GM12878 (cell line): ENCODE results near the gene GP5. TPM values are rescaled to one million over a fixed set of nuclear protein-coding genes. Genes with fewer than 3 reads are reported as not detected.

Source experiments
- ATAC-seq: fragments of 200-7000 bp; cut with Tn5 transposase; 3 replicates; pipeline ENCODE4 v1.9.1; 2020; ENCODE audit warnings: mild to moderate bottlenecking, moderate library complexity
- BruUV-seq: library from RNA; stranded (reverse); fragments of 400-500 nt; replicated peaks from 2 replicates; lab custom pipeline; 2021; lab: Mats Ljungman, UMichigan
- CTCF ChIA-PET: fragments of 300-600 bp; sonication (Branson Sonifier 250); formaldehyde crosslinking; extraction: SDS; loops from one replicate; lab custom pipeline; 2021; ENCODE audit warnings: inconsistent platforms; lab: Yijun Ruan, JAX
- POLR2A ChIA-PET: fragments of 350-600 bp; formaldehyde crosslinking; extraction: SDS; loops from one replicate; lab custom pipeline; 2021; ENCODE audit warnings: inconsistent platforms; lab: Charles Lee
- RAD21 ChIA-PET: fragments of 300-600 bp; sonication (Branson Sonifier 250); formaldehyde crosslinking; loops from one replicate; lab custom pipeline; 2023; ENCODE audit warnings: antibody characterized with exemption; ENCODE audit not compliant: unreplicated experiment; lab: Charles Lee
- SMC1A ChIA-PET: fragments of 300-600 bp; sonication (Branson Sonifier 250); formaldehyde crosslinking; loops from one replicate; lab custom pipeline; 2023; ENCODE audit not compliant: unreplicated experiment, uncharacterized antibody; lab: Charles Lee
- DNase-seq: peaks from one replicate; pipeline ENCODE4 v3.0.0-alpha.2; 2011; ENCODE audit warnings: low read depth, low spot score
- FAIRE-seq: peaks from 3 replicates; lab custom pipeline; 2011; peaks lifted over from hg19 to GRCh38; lab: Jason Lieb, UNC
- H2AFZ ChIP-seq: 2 replicates; pipeline ENCODE4 v1.6.0; 2011; ENCODE audit warnings: low read depth, low read length, control low read depth; ENCODE audit not compliant: control insufficient read depth
- H3K27ac ChIP-seq: 2 replicates; pipeline ENCODE4 v1.5.1; 2011; ENCODE audit warnings: control low read depth; ENCODE audit not compliant: control insufficient read depth, insufficient read depth
- H3K27me3 ChIP-seq, 2 experiments: replicated peaks in 1 of 2; 2 replicates each; pipeline versions ENCODE4 v1.6.0 to v1.6.1; 2011; ENCODE audit warnings: low read length in 1 of 2; ENCODE audit not compliant: control insufficient read depth in 2 of 2, insufficient read depth in 2 of 2
- H3K36me3 ChIP-seq, 2 experiments: 2 replicates each; pipeline ENCODE4 v1.5.1; 2011; ENCODE audit warnings: low read length in 1 of 2; ENCODE audit not compliant: control insufficient read depth in 2 of 2, insufficient read depth in 2 of 2
- H3K4me1 ChIP-seq: 2 replicates; pipeline ENCODE4 v1.6.1; 2011; ENCODE audit warnings: mild to moderate bottlenecking, low read length, moderate library complexity, mixed read lengths; ENCODE audit not compliant: control insufficient read depth, insufficient read depth
- H3K4me2 ChIP-seq: 2 replicates; pipeline ENCODE4 v1.6.0; 2011; ENCODE audit warnings: control low read depth; ENCODE audit not compliant: control insufficient read depth, insufficient read depth
- H3K4me3 ChIP-seq: fragments of 200-600 bp; sonication (generic); 2 replicates; pipeline ENCODE4 v1.5.1; 2016
- H3K79me2 ChIP-seq: 2 replicates; pipeline ENCODE4 v1.6.0; 2011; ENCODE audit warnings: low read length; ENCODE audit not compliant: control insufficient read depth, insufficient read depth
- H3K9ac ChIP-seq: 2 replicates; pipeline ENCODE4 v1.8.0; 2011; ENCODE audit warnings: low read length, control low read depth, mixed read lengths; ENCODE audit not compliant: control insufficient read depth, insufficient read depth
- H3K9me3 ChIP-seq: replicated peaks from 3 replicates; pipeline ENCODE4 v1.5.1; 2011; ENCODE audit warnings: mild to moderate bottlenecking, low read length; ENCODE audit not compliant: control insufficient read depth, insufficient read depth
- H4K20me1 ChIP-seq: 2 replicates; pipeline ENCODE4 v1.6.0; 2011; ENCODE audit not compliant: control insufficient read depth, insufficient read depth
- FOXK2 ChIP-seq: fragments of 450-650 bp; IDR thresholded peaks from 2 replicates; pipeline ENCODE4 v1.6.1; 2017; ENCODE audit warnings: mild to moderate bottlenecking, moderate library complexity
- USF1 ChIP-seq: IDR thresholded peaks from 2 replicates; pipeline ENCODE4 v1.6.1; 2011; ENCODE audit warnings: borderline replicate concordance, low read depth, mild to moderate bottlenecking, moderate library complexity, mixed read lengths, low read length; ENCODE audit not compliant: insufficient read depth; ENCODE audit errors: extremely low read length
- ZNF24 ChIP-seq: fragments of 450-650 bp; IDR thresholded peaks from 2 replicates; pipeline ENCODE4 v1.6.1; 2017; ENCODE audit warnings: antibody characterized with exemption, mild to moderate bottlenecking
- ZNF687 ChIP-seq: fragments of 450-650 bp; IDR thresholded peaks from 2 replicates; pipeline ENCODE4 v1.6.1; 2017; ENCODE audit warnings: mild to moderate bottlenecking, moderate library complexity
- WGBS: methylation state at CpG from one replicate; pipeline ENCODE4 v1.1.6; 2016; ENCODE audit warnings: low lambda C conversion rate; ENCODE audit not compliant: insufficient replicate concordance, insufficient coverage; ENCODE audit errors: missing lambda C conversion rate; 5-methylcytosine and 5-hydroxymethylcytosine counted together
- in situ Hi-C: fragments of 300-500 bp; cut with MboI; formaldehyde crosslinking; loops from 9 replicates; pipeline ENCODE4 v1.14.3; 2018; ENCODE audit warnings: mixed read lengths
- intact Hi-C: fragments of 100-400 bp; cut with micrococcal nuclease; formaldehyde crosslinking; loops from one replicate; pipeline ENCODE4 v1.14.2; 2022; ENCODE audit not compliant: unreplicated experiment
- polyA plus RNA-seq, 11 experiments: library from polyadenylated mRNA; depleted of rRNA in 4 of 11; unstranded in 6 of 11; stranded (reverse) in 5 of 11; fragments of >200 nt; fragmentation: Nextera tagmentation in 4 of 11; fragmentation: Illumina TruSeq in 1 of 11; extraction: Ambion mirVana in 4 of 11; extraction: Trizol in 1 of 11; gene quantifications; 1 replicate in 1 of 11; 2 replicates in 10 of 11; pipeline versions ENCODE4 v1.2.1 to v1.2.3, GENCODE V29; 2011 to 2016; ENCODE audit warnings: inconsistent platforms in 2 of 11, missing spikeins in 2 of 11, low read depth in 1 of 11
- total RNA-seq, 4 experiments: library from RNA; depleted of rRNA in 3 of 4; stranded (reverse); fragments of >200 nt in 3 of 4; fragmentation: Illumina TruSeq in 1 of 4; extraction: Trizol in 1 of 4; gene quantifications; 2 replicates each; pipeline versions ENCODE4 v1.2.1 to v1.2.3, GENCODE V29; 2013 to 2021

Gene GP5
- total and polyA plus RNA-seq, 10 of the 15 experiments (the other 5 are each of a cell fraction or from before 2014, with no cell fraction given) = not detected

- no peaks in the 10 kb centered on the region for H3K9me3 ChIP-seq
- no peaks in the 10 kb centered on the region for H3K79me2 ChIP-seq
- H3K27ac ChIP-seq = no peak overlapping the region
- H4K20me1 ChIP-seq = no peaks in the 10 kb centered on the region
- BruUV-seq = no TSS peak
- CTCF ChIA-PET = no interaction called here
- DNase-seq (no peak), FAIRE-seq (no peak)
- no peak overlapping the region for H3K4me3 ChIP-seq
- no peak overlapping the region for H3K9ac ChIP-seq
- TF ChIP-seq USF1 = no peak
- TF ChIP-seq ZNF24 = no peak
- TF ChIP-seq ZNF687 = no peak
- TF ChIP-seq FOXK2 = no peak
- TF ChIP-seq, all 136 proteins: peak for 0
- WGBS = 43% methylated on average over 5 of the region's 6 CpGs
- ChIA-PET RAD21 (no interaction called here), POLR2A (no interaction called here), SMC1A (no interaction called here)
- intact Hi-C loops (no loop called here), in situ Hi-C loops (no loop called here)
- Histone ChIP-seq H3K4me2 (no peak overlapping the region), H3K36me3 (no peaks in the 10 kb centered on the region), H2AFZ (no peak overlapping the region), H3K4me1 (no peaks in the 10 kb centered on the region), H3K27me3 (no peaks in the 10 kb centered on the region; a peak in 2 of 4 replicates)
- no peak for ATAC-seq
Observed at GRCh38 chr3:194384156-194384555, 14.9 kb downstream of the GP5 start.
